PFSK-1 (cell line): ENCODE measurements around the gene HGFAC.

Source experiments
- FOXP2 ChIP-seq: optimal IDR thresholded peaks from 2 replicates; pipeline ENCODE3; 2011; ENCODE audit warnings: borderline replicate concordance, control low read depth, inconsistent platforms; ENCODE audit not compliant: insufficient read depth; ENCODE audit errors: extremely low read length, extremely low read depth
- POLR2AphosphoS5 ChIP-seq: IDR thresholded peaks from 2 replicates; pipeline ENCODE4 v1.6.1; 2012; ENCODE audit warnings: low read depth, mild to moderate bottlenecking, control low read depth, low read length, moderate library complexity
- SIN3A ChIP-seq: IDR thresholded peaks from 2 replicates; pipeline ENCODE4 v1.6.1; 2012; ENCODE audit warnings: mild to moderate bottlenecking, low read length, moderate library complexity, borderline replicate concordance; ENCODE audit not compliant: insufficient read depth
- TAF1 ChIP-seq: IDR thresholded peaks from 2 replicates; pipeline ENCODE4 v1.6.1; 2012; ENCODE audit warnings: low read length, control low read depth, borderline replicate concordance; ENCODE audit not compliant: insufficient read depth
- TF ChIP-seq, protein P1 (sequence below), 2 experiments: IDR thresholded peaks; 2 replicates each; pipeline versions ENCODE4 v1.6.1 to v1.8.0; 2011 to 2012; ENCODE audit warnings: low read depth in 2 of 2, low read length in 2 of 2, control low read depth in 1 of 2, inconsistent platforms in 1 of 2, mild to moderate bottlenecking in 1 of 2, moderate library complexity in 1 of 2; ENCODE audit not compliant: insufficient read depth in 1 of 2

- TF ChIP-seq TAF1 (no peak), POLR2AphosphoS5 (no peak), SIN3A (no peak), FOXP2 (no peak)
- TF ChIP-seq, protein P1, sequence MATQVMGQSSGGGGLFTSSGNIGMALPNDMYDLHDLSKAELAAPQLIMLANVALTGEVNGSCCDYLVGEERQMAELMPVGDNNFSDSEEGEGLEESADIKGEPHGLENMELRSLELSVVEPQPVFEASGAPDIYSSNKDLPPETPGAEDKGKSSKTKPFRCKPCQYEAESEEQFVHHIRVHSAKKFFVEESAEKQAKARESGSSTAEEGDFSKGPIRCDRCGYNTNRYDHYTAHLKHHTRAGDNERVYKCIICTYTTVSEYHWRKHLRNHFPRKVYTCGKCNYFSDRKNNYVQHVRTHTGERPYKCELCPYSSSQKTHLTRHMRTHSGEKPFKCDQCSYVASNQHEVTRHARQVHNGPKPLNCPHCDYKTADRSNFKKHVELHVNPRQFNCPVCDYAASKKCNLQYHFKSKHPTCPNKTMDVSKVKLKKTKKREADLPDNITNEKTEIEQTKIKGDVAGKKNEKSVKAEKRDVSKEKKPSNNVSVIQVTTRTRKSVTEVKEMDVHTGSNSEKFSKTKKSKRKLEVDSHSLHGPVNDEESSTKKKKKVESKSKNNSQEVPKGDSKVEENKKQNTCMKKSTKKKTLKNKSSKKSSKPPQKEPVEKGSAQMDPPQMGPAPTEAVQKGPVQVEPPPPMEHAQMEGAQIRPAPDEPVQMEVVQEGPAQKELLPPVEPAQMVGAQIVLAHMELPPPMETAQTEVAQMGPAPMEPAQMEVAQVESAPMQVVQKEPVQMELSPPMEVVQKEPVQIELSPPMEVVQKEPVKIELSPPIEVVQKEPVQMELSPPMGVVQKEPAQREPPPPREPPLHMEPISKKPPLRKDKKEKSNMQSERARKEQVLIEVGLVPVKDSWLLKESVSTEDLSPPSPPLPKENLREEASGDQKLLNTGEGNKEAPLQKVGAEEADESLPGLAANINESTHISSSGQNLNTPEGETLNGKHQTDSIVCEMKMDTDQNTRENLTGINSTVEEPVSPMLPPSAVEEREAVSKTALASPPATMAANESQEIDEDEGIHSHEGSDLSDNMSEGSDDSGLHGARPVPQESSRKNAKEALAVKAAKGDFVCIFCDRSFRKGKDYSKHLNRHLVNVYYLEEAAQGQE (IDR thresholded peaks at IDR 0.05; ENCODE audit: insufficient read depth in 1 of 2, low read depth in 2 of 2, low read length in 2 of 2): no peak
These were observed 38.9 kb downstream of the HGFAC start for GRCh38 chr4:3480528-3481112.
